GM12878 (cell line): ENCODE data around the gene PRSS36. TPM values are rescaled to one million over a fixed set of nuclear protein-coding genes. Genes with fewer than 3 reads are reported as not detected.

ENCODE experiments used
- ATAC-seq: fragments of 200-7000 bp; cut with Tn5 transposase; 3 replicates; pipeline ENCODE4 v1.9.1; 2020; ENCODE audit warnings: mild to moderate bottlenecking, moderate library complexity
- BruUV-seq: library from RNA; stranded (reverse); fragments of 400-500 nt; replicated peaks from 2 replicates; lab custom pipeline; 2021; lab: Mats Ljungman, UMichigan
- CTCF ChIA-PET: fragments of 300-600 bp; sonication (Branson Sonifier 250); formaldehyde crosslinking; extraction: SDS; loops from one replicate; lab custom pipeline; 2021; ENCODE audit warnings: inconsistent platforms; lab: Yijun Ruan, JAX
- POLR2A ChIA-PET: fragments of 350-600 bp; formaldehyde crosslinking; extraction: SDS; loops from one replicate; lab custom pipeline; 2021; ENCODE audit warnings: inconsistent platforms; lab: Charles Lee
- RAD21 ChIA-PET: fragments of 300-600 bp; sonication (Branson Sonifier 250); formaldehyde crosslinking; loops from one replicate; lab custom pipeline; 2023; ENCODE audit warnings: antibody characterized with exemption; ENCODE audit not compliant: unreplicated experiment; lab: Charles Lee
- SMC1A ChIA-PET: fragments of 300-600 bp; sonication (Branson Sonifier 250); formaldehyde crosslinking; loops from one replicate; lab custom pipeline; 2023; ENCODE audit not compliant: unreplicated experiment, uncharacterized antibody; lab: Charles Lee
- DNase-seq: peaks from one replicate; pipeline ENCODE4 v3.0.0-alpha.2; 2011; ENCODE audit warnings: low read depth, low spot score
- FAIRE-seq: peaks from 3 replicates; lab custom pipeline; 2011; peaks lifted over from hg19 to GRCh38; lab: Jason Lieb, UNC
- H2AFZ ChIP-seq: 2 replicates; pipeline ENCODE4 v1.6.0; 2011; ENCODE audit warnings: low read depth, low read length, control low read depth; ENCODE audit not compliant: control insufficient read depth
- H3K27ac ChIP-seq: 2 replicates; pipeline ENCODE4 v1.5.1; 2011; ENCODE audit warnings: control low read depth; ENCODE audit not compliant: control insufficient read depth, insufficient read depth
- H3K27me3 ChIP-seq, 2 experiments: replicated peaks in 1 of 2; 2 replicates each; pipeline versions ENCODE4 v1.6.0 to v1.6.1; 2011; ENCODE audit warnings: low read length in 1 of 2; ENCODE audit not compliant: control insufficient read depth in 2 of 2, insufficient read depth in 2 of 2
- H3K36me3 ChIP-seq, 2 experiments: 2 replicates each; pipeline ENCODE4 v1.5.1; 2011; ENCODE audit warnings: low read length in 1 of 2; ENCODE audit not compliant: control insufficient read depth in 2 of 2, insufficient read depth in 2 of 2
- H3K4me1 ChIP-seq: 2 replicates; pipeline ENCODE4 v1.6.1; 2011; ENCODE audit warnings: mild to moderate bottlenecking, low read length, moderate library complexity, mixed read lengths; ENCODE audit not compliant: control insufficient read depth, insufficient read depth
- H3K4me2 ChIP-seq: 2 replicates; pipeline ENCODE4 v1.6.0; 2011; ENCODE audit warnings: control low read depth; ENCODE audit not compliant: control insufficient read depth, insufficient read depth
- H3K4me3 ChIP-seq: fragments of 200-600 bp; sonication (generic); 2 replicates; pipeline ENCODE4 v1.5.1; 2016
- H3K79me2 ChIP-seq: 2 replicates; pipeline ENCODE4 v1.6.0; 2011; ENCODE audit warnings: low read length; ENCODE audit not compliant: control insufficient read depth, insufficient read depth
- H3K9ac ChIP-seq: 2 replicates; pipeline ENCODE4 v1.8.0; 2011; ENCODE audit warnings: low read length, control low read depth, mixed read lengths; ENCODE audit not compliant: control insufficient read depth, insufficient read depth
- H3K9me3 ChIP-seq: replicated peaks from 3 replicates; pipeline ENCODE4 v1.5.1; 2011; ENCODE audit warnings: mild to moderate bottlenecking, low read length; ENCODE audit not compliant: control insufficient read depth, insufficient read depth
- H4K20me1 ChIP-seq: 2 replicates; pipeline ENCODE4 v1.6.0; 2011; ENCODE audit not compliant: control insufficient read depth, insufficient read depth
- ASH2L ChIP-seq: fragments of 300-600, 200-600 bp; sonication (generic); IDR thresholded peaks from 2 replicates; pipeline ENCODE4 v1.6.1; 2017; ENCODE audit warnings: low read depth, mild to moderate bottlenecking, borderline replicate concordance
- CBFB ChIP-seq: IDR thresholded peaks from 2 replicates; pipeline ENCODE4 v1.6.1; 2016; ENCODE audit warnings: antibody characterized with exemption, low read depth
- EP300 ChIP-seq, 2 experiments: fragments of 150-350 bp in 1 of 2; IDR thresholded peaks; 2 replicates each; pipeline ENCODE4 v1.6.1; 2011 to 2012; ENCODE audit warnings: low read depth in 2 of 2, low read length in 2 of 2, borderline replicate concordance in 1 of 2, improper control_type of control experiment in 1 of 2, inconsistent platforms in 1 of 2; ENCODE audit not compliant: control insufficient read depth in 1 of 2
- FOS ChIP-seq: IDR thresholded peaks from 3 replicates; pipeline ENCODE4 v1.6.1; 2011; ENCODE audit warnings: borderline replicate concordance; ENCODE audit not compliant: insufficient read length; ENCODE audit errors: extremely low read depth
- IRF4 ChIP-seq: IDR thresholded peaks from 2 replicates; pipeline ENCODE4 v1.6.1; 2011; ENCODE audit warnings: low read depth, low read length
- JUNB ChIP-seq: IDR thresholded peaks from 2 replicates; pipeline ENCODE4 v1.6.1; 2016; ENCODE audit warnings: antibody characterized with exemption, mild to moderate bottlenecking
- NKRF ChIP-seq: fragments of 450-650 bp; conservative IDR thresholded peaks from 2 replicates; pipeline ENCODE4 v1.6.1; 2017; ENCODE audit warnings: mild to moderate bottlenecking, moderate library complexity
- PAX8 ChIP-seq: fragments of 450-650 bp; IDR thresholded peaks from 2 replicates; pipeline ENCODE4 v1.6.1; 2017; ENCODE audit warnings: mild to moderate bottlenecking, moderate library complexity
- POLR2AphosphoS5 ChIP-seq: IDR thresholded peaks from 2 replicates; pipeline ENCODE4 v1.6.1; 2011; ENCODE audit warnings: mild to moderate bottlenecking, low read length, inconsistent platforms
- TCF12 ChIP-seq: IDR thresholded peaks from 2 replicates; pipeline ENCODE4 v1.6.1; 2011; ENCODE audit warnings: low read depth, mild to moderate bottlenecking, low read length
- ZNF592 ChIP-seq: fragments of 450-650 bp; IDR thresholded peaks from 2 replicates; pipeline ENCODE4 v1.6.1; 2017; ENCODE audit warnings: mild to moderate bottlenecking, moderate library complexity
- WGBS: methylation state at CpG from one replicate; pipeline ENCODE4 v1.1.6; 2016; ENCODE audit warnings: low lambda C conversion rate; ENCODE audit not compliant: insufficient replicate concordance, insufficient coverage; ENCODE audit errors: missing lambda C conversion rate; 5-methylcytosine and 5-hydroxymethylcytosine counted together
- in situ Hi-C: fragments of 300-500 bp; cut with MboI; formaldehyde crosslinking; loops from 9 replicates; pipeline ENCODE4 v1.14.3; 2018; ENCODE audit warnings: mixed read lengths
- intact Hi-C: fragments of 100-400 bp; cut with micrococcal nuclease; formaldehyde crosslinking; loops from one replicate; pipeline ENCODE4 v1.14.2; 2022; ENCODE audit not compliant: unreplicated experiment
- polyA plus RNA-seq, 11 experiments: library from polyadenylated mRNA; depleted of rRNA in 4 of 11; unstranded in 6 of 11; stranded (reverse) in 5 of 11; fragments of >200 nt; fragmentation: Nextera tagmentation in 4 of 11; fragmentation: Illumina TruSeq in 1 of 11; extraction: Ambion mirVana in 4 of 11; extraction: Trizol in 1 of 11; gene quantifications; 1 replicate in 1 of 11; 2 replicates in 10 of 11; pipeline versions ENCODE4 v1.2.1 to v1.2.3, GENCODE V29; 2011 to 2016; ENCODE audit warnings: inconsistent platforms in 2 of 11, missing spikeins in 2 of 11, low read depth in 1 of 11
- total RNA-seq, 4 experiments: library from RNA; depleted of rRNA in 3 of 4; stranded (reverse); fragments of >200 nt in 3 of 4; fragmentation: Illumina TruSeq in 1 of 4; extraction: Trizol in 1 of 4; gene quantifications; 2 replicates each; pipeline versions ENCODE4 v1.2.1 to v1.2.3, GENCODE V29; 2013 to 2021

Gene PRSS36
- total and polyA plus RNA-seq, 10 of the 15 experiments (the other 5 are each of a cell fraction or from before 2014, with no cell fraction given), result 0.11 to 1.1 (median 0.17) TPM; not detected in 3

GRCh38 chr16:31090540-31090939 is 59.3 kb downstream of the PRSS36 start (continued):
- TF ChIP-seq ZNF592 (no peak), CBFB (no peak)

- Histone ChIP-seq H3K27ac (no peak overlapping the region), H3K4me2 (no peak overlapping the region), H2AFZ (no peak overlapping the region), H4K20me1 (no peaks in the 10 kb centered on the region; the same call in 1 of the 2 replicates), H3K36me3 (peaks cover 2% of the 10 kb centered on the region in 2 experiments; a peak in 3 of 4 replicates), H3K27me3 (no peaks in the 10 kb centered on the region), H3K4me3 (no peak overlapping the region), H3K9ac (no peak overlapping the region), H3K79me2 (peaks cover 15% of the 10 kb centered on the region), H3K4me1 (no peaks in the 10 kb centered on the region), H3K9me3 (no peaks in the 10 kb centered on the region)
- 96% methylated on average over 8 of the region's 8 CpGs for WGBS
- SMC1A ChIA-PET, result no interaction called here
- TF ChIP-seq TCF12 (no peak), FOS (no peak), JUNB (no peak), PAX8 (no peak), EP300 (IDR thresholded peaks at IDR 0.05; ENCODE audit: borderline replicate concordance in 1 of 2, control insufficient read depth in 1 of 2, low read depth in 2 of 2, low read length in 2 of 2) (no peak), IRF4 (no peak), NKRF (no peak), ASH2L (no peak), POLR2AphosphoS5 (no peak)
- POLR2A ChIA-PET, result no interaction called here
- RAD21 ChIA-PET, result no interaction called here
- ATAC-seq (no peak), FAIRE-seq (no peak), DNase-seq (no peak)
- CTCF ChIA-PET, result no interaction called here
- in situ Hi-C loops (no loop called here), intact Hi-C loops (no loop called here)
- no TSS peak for BruUV-seq
These were observed 60.7 kb downstream of the PRSS36 start for GRCh38 chr16:31089199-31089598.
